GM18505 (cell line): ENCODE results near the gene GRAP2.

Experiments
- ATAC-seq: cut with Tn5 transposase; IDR thresholded peaks from one replicate; pipeline ENCODE4 v1.9.1; 2021; ENCODE audit not compliant: unreplicated experiment
- POLR2A ChIP-seq: IDR thresholded peaks from 4 replicates; pipeline ENCODE4 v1.6.1; 2011; ENCODE audit warnings: borderline replicate concordance; ENCODE audit not compliant: insufficient read depth, insufficient read length; ENCODE audit errors: extremely low read depth

GRAP2 gene

GRCh38 chr22:39925273-39925672 lies 24.4 kb downstream of the GRAP2 start:
- TF ChIP-seq POLR2A = no peak
- no peak for ATAC-seq

GRCh38 chr22:39925909-39926679 lies 25.2 kb downstream of the GRAP2 start:
- TF ChIP-seq POLR2A = no peak
- no peak for ATAC-seq

- no peak for ATAC-seq
Measured at GRCh38 chr22:39926753-39927152, 25.9 kb downstream of the GRAP2 start.

GRCh38 chr22:39927544-39927943 lies 26.7 kb downstream of the GRAP2 start:
- no peak for TF ChIP-seq POLR2A
- no peak for ATAC-seq

More at GRCh38 chr22:39926753-39927152, 25.9 kb downstream of the GRAP2 start:
- TF ChIP-seq POLR2A = no peak

- no peak for TF ChIP-seq POLR2A
- ATAC-seq = no peak
Measured at GRCh38 chr22:39928536-39929520, 27.9 kb downstream of the GRAP2 start.

- TF ChIP-seq POLR2A = no peak
- ATAC-seq = no peak
Measured at GRCh38 chr22:39931251-39931650, 30.4 kb downstream of the GRAP2 start.

- no peak for ATAC-seq
- no peak for TF ChIP-seq POLR2A
Measured at GRCh38 chr22:39932166-39932565, 31.3 kb downstream of the GRAP2 start.

GRCh38 chr22:39932918-39933649 lies 32.2 kb downstream of the GRAP2 start:
- no peak for TF ChIP-seq POLR2A
- ATAC-seq = no peak

GRCh38 chr22:39933741-39934140 lies 32.9 kb downstream of the GRAP2 start:
- ATAC-seq = no peak
- TF ChIP-seq POLR2A = no peak

- no peak for TF ChIP-seq POLR2A
- no peak for ATAC-seq
Measured at GRCh38 chr22:39935116-39935515, 34.2 kb downstream of the GRAP2 start.

GRCh38 chr22:39935612-39936011 lies 34.7 kb downstream of the GRAP2 start:
- no peak for ATAC-seq
- TF ChIP-seq POLR2A = no peak

- no peak for TF ChIP-seq POLR2A
- ATAC-seq = no peak
Measured at GRCh38 chr22:39936523-39937145, 35.8 kb downstream of the GRAP2 start.
